Gastroesophageal sphincter (tissue), 3 donors: Measurements from ENCODE around the gene ADIRF.

Experiments
- CTCF ChIP-seq, 4 experiments: fragments of 200-600 bp in 2 of 4; fragments of 450-650 bp in 2 of 4; sonication (generic) in 1 of 4; IDR thresholded peaks; one replicate each; pipeline ENCODE4 v1.5.1; 2017 to 2019; ENCODE audit warnings: antibody characterized with exemption in 4 of 4, mild to moderate bottlenecking in 2 of 4, moderate library complexity in 2 of 4
- EP300 ChIP-seq: sonication (generic); formaldehyde crosslinking; IDR thresholded peaks from one replicate; pipeline ENCODE4 v1.6.1; 2017; ENCODE audit warnings: antibody characterized with exemption, mild to moderate bottlenecking
- POLR2A ChIP-seq, 2 donors: fragments of 450-650 bp; IDR thresholded peaks; one replicate each; pipeline ENCODE4 v1.6.1; 2017; ENCODE audit warnings: antibody characterized with exemption in 2 of 2, mild to moderate bottlenecking in 2 of 2, moderate library complexity in 1 of 2

GRCh38 chr10:86979296-86979818, 11.1 kb downstream of the ADIRF start:
- no peak for TF ChIP-seq POLR2A (IDR thresholded peaks at IDR 0.05)
- TF ChIP-seq CTCF (IDR thresholded peaks at IDR 0.05), result no peak
- TF ChIP-seq EP300, result no peak
